Epidermal melanocyte (primary cell): ENCODE results near the gene CNOT2.

Experiments
- DNase-seq: peaks from one replicate; pipeline ENCODE4 v3.0.0; 2011; ENCODE audit warnings: low spot score; ENCODE audit not compliant: insufficient read length

CNOT2 gene

GRCh38 chr12:70242695-70243509, at the start of gene CNOT2:
Gene CNOT2, plus strand, starts transcription at chr12:70243433. Its CDS starts 34,794 bp downstream, at chr12:70278227.
- DNase-seq: peak; percentile 34

DNA sequence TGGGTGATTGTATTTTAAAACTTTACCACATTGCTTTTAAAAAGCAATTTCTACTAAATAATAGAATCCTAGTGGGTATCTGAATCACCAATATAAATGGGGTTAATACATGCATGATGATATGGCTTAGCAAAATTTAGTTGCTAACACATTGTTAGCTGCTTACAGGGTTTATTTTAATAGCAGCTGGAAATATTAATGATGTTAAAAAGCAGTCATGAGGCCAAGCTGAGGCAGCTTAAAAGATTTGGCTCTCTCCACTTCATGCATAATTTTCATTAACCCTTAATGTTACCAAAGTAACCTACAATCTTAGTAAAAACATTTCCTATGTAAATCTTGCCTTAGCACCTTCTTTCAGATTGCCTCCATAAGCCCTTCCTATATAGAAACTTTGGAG, 49.2 kb upstream of the CNOT2 start:
- no peak for DNase-seq

- no peak for DNase-seq
Measured at GRCh38 chr12:70196811-70197281, 46.4 kb upstream of the CNOT2 start.

DNA sequence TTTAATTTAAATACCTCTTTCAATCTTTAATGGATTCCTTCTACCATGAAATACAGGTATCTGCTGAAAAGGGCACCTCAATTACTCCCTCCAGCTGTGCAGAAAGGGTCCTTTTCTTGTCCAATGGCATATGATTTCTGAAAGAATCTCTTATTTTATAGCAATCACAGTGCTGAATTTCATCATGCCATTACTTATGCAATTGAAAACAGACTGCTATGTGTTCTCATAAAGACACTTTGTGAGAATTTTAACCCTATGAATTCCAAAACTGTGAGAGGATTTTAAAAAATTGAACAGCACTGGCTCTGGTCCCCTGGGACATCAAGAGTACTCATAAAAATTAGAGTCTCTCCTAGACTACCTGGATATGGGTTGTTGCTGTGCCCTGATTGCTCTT, 45.9 kb upstream of the CNOT2 start:
- DNase-seq: no peak

DNA sequence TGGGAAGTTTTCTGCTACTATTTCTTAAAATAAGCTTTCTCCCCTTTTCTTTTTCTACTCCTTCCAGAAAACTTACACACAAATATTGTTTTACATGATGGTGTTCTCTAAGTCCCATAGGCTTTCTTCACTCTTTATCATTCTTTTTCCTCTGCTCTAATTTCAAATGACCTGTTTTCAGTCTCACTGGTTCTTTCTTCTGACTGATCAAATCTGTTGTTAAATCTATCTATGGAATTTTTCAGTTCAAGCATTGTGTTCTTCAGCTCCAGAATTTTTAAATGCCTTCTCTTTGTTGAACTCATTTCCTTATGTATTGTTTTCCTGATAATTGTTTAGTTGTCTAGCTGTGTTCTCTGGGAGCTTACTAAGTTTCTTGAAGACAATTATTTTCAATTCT, 29.5 kb upstream of the CNOT2 start:
- no peak for DNase-seq

- no peak for DNase-seq
Measured at GRCh38 chr12:70214972-70215617, 28.1 kb upstream of the CNOT2 start.

GRCh38 chr12:70217416-70217815, 25.8 kb upstream of the CNOT2 start:
- no peak for DNase-seq

DNA sequence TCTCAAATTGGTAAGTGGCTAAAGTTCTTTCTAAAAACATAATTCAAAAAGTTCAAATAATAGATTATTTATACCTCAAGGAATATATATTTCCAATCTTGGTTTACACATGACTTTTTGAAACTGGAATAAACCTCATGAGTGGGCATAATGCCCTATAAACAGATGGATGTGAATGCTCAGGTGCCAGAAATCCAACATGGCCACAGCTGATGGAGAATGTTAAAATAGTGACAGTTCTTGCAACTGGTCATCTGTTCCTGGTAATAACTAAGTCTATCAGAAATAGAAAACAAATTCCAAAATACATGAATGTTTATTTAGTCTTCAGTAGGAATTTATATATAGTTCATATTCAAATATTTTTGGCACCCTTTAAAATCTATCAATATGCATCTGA, 21.6 kb upstream of the CNOT2 start:
- no peak for DNase-seq

- DNase-seq: no peak
Measured at GRCh38 chr12:70227911-70228310, 15.3 kb upstream of the CNOT2 start.

- DNase-seq: no peak
Measured at GRCh38 chr12:70230934-70231606, 12.2 kb upstream of the CNOT2 start.

- DNase-seq: no peak
Measured at GRCh38 chr12:70236990-70237389, 6.2 kb upstream of the CNOT2 start.

- no peak for DNase-seq
Measured at GRCh38 chr12:70240673-70241072, 2.6 kb upstream of the CNOT2 start.

- DNase-seq: no peak
Measured at GRCh38 chr12:70241845-70242244, 1.4 kb upstream of the CNOT2 start.

GRCh38 chr12:70243510-70244371, 508 bp downstream of the CNOT2 start:
- DNase-seq: peak; percentile 52

GRCh38 chr12:70244409-70244808, 1.2 kb downstream of the CNOT2 start:
- no peak for DNase-seq

- DNase-seq: no peak
Measured at GRCh38 chr12:70245458-70245857, 2.2 kb downstream of the CNOT2 start.

GRCh38 chr12:70246580-70246979, 3.3 kb downstream of the CNOT2 start:
- no peak for DNase-seq

DNA sequence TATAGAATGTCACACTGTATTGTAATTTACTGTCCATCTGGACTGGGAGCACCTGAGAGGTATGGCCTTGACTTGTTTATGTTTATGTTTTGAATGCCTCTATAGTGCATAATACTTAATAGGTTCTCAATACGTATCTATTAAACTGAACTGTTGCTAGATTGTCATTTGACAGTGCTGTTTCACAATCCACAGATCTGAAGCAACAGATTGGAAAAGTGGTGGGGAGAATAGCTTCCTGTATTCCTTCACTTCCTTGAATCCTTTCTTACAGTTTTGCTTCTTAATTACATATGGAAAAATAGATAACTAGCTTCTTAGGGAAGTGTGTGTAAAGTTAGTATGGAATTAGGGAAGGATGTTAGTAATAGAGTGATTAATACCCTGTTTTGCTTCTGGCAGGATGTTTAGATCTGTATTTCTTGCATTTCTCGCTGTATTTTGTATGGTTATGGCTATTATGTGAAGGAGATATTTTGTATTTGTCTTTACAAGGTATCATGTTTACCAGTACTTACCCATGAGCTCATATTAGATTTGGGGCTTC, 4.5 kb downstream of the CNOT2 start:
- no peak for DNase-seq

GRCh38 chr12:70248876-70249275, 5.6 kb downstream of the CNOT2 start:
- DNase-seq: no peak

GRCh38 chr12:70249903-70250302, 6.7 kb downstream of the CNOT2 start:
- no peak for DNase-seq

GRCh38 chr12:70251226-70251625, 8.0 kb downstream of the CNOT2 start:
- no peak for DNase-seq
